ENCODE results near the gene SLC30A2.

The SLC30A2 gene

GRCh38 chr1:26075421-26076144 lies 29.7 kb upstream of the SLC30A2 start:
- Histone ChIP-seq H3K36me3 (no peaks in the 10 kb centered on the region), H3K9me3 (no peaks in the 10 kb centered on the region), H3K27me3 (peaks cover 51% of the 10 kb centered on the region), H3K4me1 (ENCODE audit: control insufficient read depth in 1 of 2, insufficient read depth in 1 of 2, low read depth in 1 of 2, low read length in 1 of 2) (no peaks in the 10 kb centered on the region), H3K4me3 (ENCODE audit: low read depth in 1 of 2, low read length in 1 of 2) (no peak overlapping the region), H3K27ac (no peak overlapping the region)
- TF ChIP-seq CTCF (IDR thresholded peaks at IDR 0.05): no peak

- TF ChIP-seq CTCF (IDR thresholded peaks at IDR 0.05): no peak
- H3K36me3 ChIP-seq: no peaks in the 10 kb centered on the region
- no peaks in the 10 kb centered on the region for H3K4me1 ChIP-seq (ENCODE audit: control insufficient read depth in 1 of 2, insufficient read depth in 1 of 2, low read depth in 1 of 2, low read length in 1 of 2)
- no peak overlapping the region for H3K27ac ChIP-seq
- peaks cover 71% of the 10 kb centered on the region for H3K27me3 ChIP-seq
- no peak overlapping the region for H3K4me3 ChIP-seq (ENCODE audit: low read depth in 1 of 2, low read length in 1 of 2)
- no peaks in the 10 kb centered on the region for H3K9me3 ChIP-seq
These were observed 26.4 kb upstream of the SLC30A2 start for GRCh38 chr1:26072305-26072704.

GRCh38 chr1:26070963-26071342 lies 25.0 kb upstream of the SLC30A2 start:
- H3K27me3 ChIP-seq: peaks cover 71% of the 10 kb centered on the region
- no peak overlapping the region for H3K4me3 ChIP-seq (ENCODE audit: low read depth in 1 of 2, low read length in 1 of 2)
- H3K36me3 ChIP-seq: no peaks in the 10 kb centered on the region
- no peaks in the 10 kb centered on the region for H3K9me3 ChIP-seq
- TF ChIP-seq CTCF (IDR thresholded peaks at IDR 0.05): no peak
- no peak overlapping the region for H3K27ac ChIP-seq
- no peaks in the 10 kb centered on the region for H3K4me1 ChIP-seq (ENCODE audit: control insufficient read depth in 1 of 2, insufficient read depth in 1 of 2, low read depth in 1 of 2, low read length in 1 of 2)

GRCh38 chr1:26070296-26070962 lies 24.5 kb upstream of the SLC30A2 start:
- Histone ChIP-seq H3K27me3 (peaks cover 65% of the 10 kb centered on the region), H3K36me3 (no peaks in the 10 kb centered on the region), H3K27ac (no peak overlapping the region), H3K4me3 (ENCODE audit: low read depth in 1 of 2, low read length in 1 of 2) (no peak overlapping the region), H3K9me3 (no peaks in the 10 kb centered on the region), H3K4me1 (ENCODE audit: control insufficient read depth in 1 of 2, insufficient read depth in 1 of 2, low read depth in 1 of 2, low read length in 1 of 2) (no peaks in the 10 kb centered on the region)
- TF ChIP-seq CTCF (IDR thresholded peaks at IDR 0.05): no peak

GRCh38 chr1:26069941-26070295 lies 24.0 kb upstream of the SLC30A2 start:
- peaks cover 63% of the 10 kb centered on the region for H3K27me3 ChIP-seq
- no peak overlapping the region for H3K4me3 ChIP-seq (ENCODE audit: low read depth in 1 of 2, low read length in 1 of 2)

More at GRCh38 chr1:26069941-26070295, 24.0 kb upstream of the SLC30A2 start:
- H3K4me1 ChIP-seq (ENCODE audit: control insufficient read depth in 1 of 2, insufficient read depth in 1 of 2, low read depth in 1 of 2, low read length in 1 of 2): no peaks in the 10 kb centered on the region
- no peaks in the 10 kb centered on the region for H3K36me3 ChIP-seq
- H3K27ac ChIP-seq: no peak overlapping the region
- no peaks in the 10 kb centered on the region for H3K9me3 ChIP-seq
- no peak for TF ChIP-seq CTCF (IDR thresholded peaks at IDR 0.05)

Data from neutrophil (primary cell).